GM21737 (cell line): Measurements from ENCODE around the gene NUP205.

Experiments
- ATAC-seq: cut with Tn5 transposase; IDR thresholded peaks from one replicate; pipeline ENCODE4 v1.9.1; 2021; ENCODE audit warnings: mild to moderate bottlenecking, moderate library complexity; ENCODE audit not compliant: unreplicated experiment

The NUP205 gene

GRCh38 chr7:135557455-135558336 is at the start of gene NUP205:
Gene NUP205, plus strand, starts transcription at chr7:135557917. Its CDS starts 28 bp downstream, at chr7:135557945.
- peak; percentile 78 for ATAC-seq

GRCh38 chr7:135508883-135509588 is 48.7 kb upstream of the NUP205 start:
- peak; percentile 21 for ATAC-seq

- no peak for ATAC-seq
Measured at GRCh38 chr7:135509589-135509838, 48.2 kb upstream of the NUP205 start.

GRCh38 chr7:135509839-135510591 is 47.7 kb upstream of the NUP205 start, which contains the start of gene CNOT4:
Gene CNOT4, minus strand, starts transcription at chr7:135510102. Its CDS starts 71,771 bp downstream, at chr7:135438331.
- peak; percentile 94 for ATAC-seq

- no peak for ATAC-seq
Measured at GRCh38 chr7:135510592-135511183, 47.0 kb upstream of the NUP205 start.

- ATAC-seq, result peak; percentile 32
Measured at GRCh38 chr7:135512135-135512887, 45.4 kb upstream of the NUP205 start.

GRCh38 chr7:135514856-135515255 is 42.9 kb upstream of the NUP205 start:
- ATAC-seq, result no peak

GRCh38 chr7:135517060-135517459 is 40.7 kb upstream of the NUP205 start:
- ATAC-seq, result no peak

- no peak for ATAC-seq
Measured at GRCh38 chr7:135518748-135519147, 39.0 kb upstream of the NUP205 start.

- ATAC-seq, result no peak
Measured at GRCh38 chr7:135519233-135519688, 38.5 kb upstream of the NUP205 start.

- ATAC-seq, result no peak
Measured at GRCh38 chr7:135519871-135520270, 37.8 kb upstream of the NUP205 start.

- no peak for ATAC-seq
Measured at GRCh38 chr7:135522509-135522908, 35.2 kb upstream of the NUP205 start.

- no peak for ATAC-seq
Measured at GRCh38 chr7:135523146-135523545, 34.6 kb upstream of the NUP205 start.

- no peak for ATAC-seq
Measured at GRCh38 chr7:135525426-135525825, 32.3 kb upstream of the NUP205 start.

- no peak for ATAC-seq
Measured at GRCh38 chr7:135527025-135527424, 30.7 kb upstream of the NUP205 start.

- no peak for ATAC-seq
Measured at GRCh38 chr7:135536150-135536549, 21.6 kb upstream of the NUP205 start.

GRCh38 chr7:135537453-135537852 is 20.3 kb upstream of the NUP205 start:
- ATAC-seq, result no peak

- ATAC-seq, result no peak
Measured at GRCh38 chr7:135537905-135538304, 19.8 kb upstream of the NUP205 start.

GRCh38 chr7:135538376-135538775 is 19.3 kb upstream of the NUP205 start:
- no peak for ATAC-seq

GRCh38 chr7:135539629-135540028 is 18.1 kb upstream of the NUP205 start:
- no peak for ATAC-seq
